H9 (cell line): ENCODE data around the gene EPN1. TPM values are rescaled to one million over a fixed set of nuclear protein-coding genes. Genes with fewer than 3 reads are reported as not detected.
A peak's percentile ranks its signal among the peaks of the same experiment; 100 is the strongest.

Source experiments
- DNase-seq: peaks from one replicate; pipeline ENCODE4 v3.0.0-alpha.2; 2017
- H2AFZ ChIP-seq: one replicate; pipeline ENCODE4 v1.6.1; 2013; ENCODE audit warnings: mild to moderate bottlenecking, low read length, control low read depth, moderate library complexity
- H2AK5ac ChIP-seq: 2 replicates; pipeline ENCODE4 v1.6.1; 2013; ENCODE audit warnings: low read length, control low read depth, mixed read lengths; ENCODE audit not compliant: insufficient read length
- H2BK120ac ChIP-seq: one replicate; pipeline ENCODE4 v1.6.1; 2013; ENCODE audit warnings: low read depth, mild to moderate bottlenecking, low read length, control low read depth, inconsistent platforms; ENCODE audit not compliant: poor library complexity, severe bottlenecking
- H2BK12ac ChIP-seq: 2 replicates; pipeline ENCODE4 v1.6.1; 2013; ENCODE audit warnings: low read length, control low read depth, mixed read lengths, low read depth; ENCODE audit not compliant: insufficient read length
- H2BK15ac ChIP-seq: 2 replicates; pipeline ENCODE4 v1.6.1; 2013; ENCODE audit warnings: low read depth, low read length, control low read depth
- H2BK20ac ChIP-seq: one replicate; pipeline ENCODE4 v1.6.1; 2013; ENCODE audit warnings: low read depth, mild to moderate bottlenecking, low read length, control low read depth, inconsistent platforms; ENCODE audit not compliant: poor library complexity, severe bottlenecking
- H2BK5ac ChIP-seq: 2 replicates; pipeline ENCODE4 v1.6.1; 2013; ENCODE audit warnings: low read length, control low read depth, mixed read lengths; ENCODE audit not compliant: insufficient read length
- H3K14ac ChIP-seq: 2 replicates; pipeline ENCODE4 v1.6.1; 2013; ENCODE audit warnings: low read length, control low read depth; ENCODE audit not compliant: insufficient read depth
- H3K18ac ChIP-seq: 2 replicates; pipeline ENCODE4 v1.6.1; 2013; ENCODE audit warnings: low read depth, mild to moderate bottlenecking, mixed read lengths, low read length, control low read depth; ENCODE audit not compliant: insufficient read length
- H3K23ac ChIP-seq: 2 replicates; pipeline ENCODE4 v1.6.1; 2013; ENCODE audit warnings: low read length, control low read depth, mixed read lengths, low read depth; ENCODE audit not compliant: insufficient read length
- H3K23me2 ChIP-seq: 2 replicates; pipeline ENCODE4 v1.6.1; 2013; ENCODE audit warnings: low read depth, mild to moderate bottlenecking, mixed read lengths, low read length, control low read depth; ENCODE audit not compliant: insufficient read length, poor library complexity, severe bottlenecking
- H3K27ac ChIP-seq: 2 replicates; pipeline ENCODE4 v1.5.1; 2013; ENCODE audit warnings: low read length, control low read depth, mixed read lengths, low read depth; ENCODE audit not compliant: insufficient read length
- H3K27me3 ChIP-seq: 2 replicates; pipeline ENCODE4 v1.6.1; 2013; ENCODE audit warnings: low read length, control low read depth, inconsistent platforms; ENCODE audit not compliant: insufficient read depth
- H3K4ac ChIP-seq: 2 replicates; pipeline ENCODE4 v1.6.1; 2013; ENCODE audit warnings: low read depth, mild to moderate bottlenecking, control low read depth, inconsistent platforms, low read length, moderate library complexity
- H3K4me1 ChIP-seq: 2 replicates; pipeline ENCODE4 v1.6.1; 2013; ENCODE audit warnings: low read length, control low read depth, inconsistent platforms; ENCODE audit not compliant: insufficient read depth
- H3K4me2 ChIP-seq: 2 replicates; pipeline ENCODE4 v1.6.1; 2013; ENCODE audit warnings: low read length, control low read depth, mixed read lengths; ENCODE audit not compliant: insufficient read length, insufficient read depth
- H3K56ac ChIP-seq: 2 replicates; pipeline ENCODE4 v1.6.1; 2013; ENCODE audit warnings: low read depth, mild to moderate bottlenecking, mixed read lengths, low read length, control low read depth; ENCODE audit not compliant: insufficient read length
- H3K79me1 ChIP-seq: 2 replicates; pipeline ENCODE4 v1.6.1; 2013; ENCODE audit warnings: low read depth, mild to moderate bottlenecking, moderate library complexity, low read length, control low read depth, inconsistent platforms; ENCODE audit not compliant: insufficient read depth, poor library complexity, severe bottlenecking
- H3K79me2 ChIP-seq: 2 replicates; pipeline ENCODE4 v1.6.1; 2013; ENCODE audit warnings: low read length, control low read depth, inconsistent platforms; ENCODE audit not compliant: insufficient read depth
- H3K9ac ChIP-seq: 2 replicates; pipeline ENCODE4 v1.6.1; 2013; ENCODE audit warnings: low read length, control low read depth, mixed read lengths; ENCODE audit not compliant: insufficient read length; ENCODE audit errors: extremely low read depth
- H3K9me3 ChIP-seq: one replicate; pipeline ENCODE4 v1.6.1; 2013; ENCODE audit warnings: low read depth, low read length, inconsistent platforms; ENCODE audit not compliant: control insufficient read depth
- H3T11ph ChIP-seq: one replicate; pipeline ENCODE4 v1.6.1; 2013; ENCODE audit warnings: mild to moderate bottlenecking, low read length, control low read depth, inconsistent platforms
- H4K20me1 ChIP-seq: one replicate; pipeline ENCODE4 v1.6.1; 2013; ENCODE audit not compliant: control insufficient read depth, insufficient read length, insufficient read depth
- H4K5ac ChIP-seq: 2 replicates; pipeline ENCODE4 v1.6.1; 2013; ENCODE audit warnings: low read depth, mild to moderate bottlenecking, mixed read lengths, low read length, control low read depth; ENCODE audit not compliant: insufficient read length
- H4K8ac ChIP-seq: replicated peaks from 2 replicates; pipeline ENCODE4 v1.6.1; 2013; ENCODE audit warnings: low read length, control low read depth, mixed read lengths, low read depth; ENCODE audit not compliant: insufficient read length
- H4K91ac ChIP-seq: 2 replicates; pipeline ENCODE4 v1.6.1; 2013; ENCODE audit warnings: low read depth, mild to moderate bottlenecking, moderate library complexity, mixed read lengths, low read length, control low read depth; ENCODE audit not compliant: insufficient read length
- H3K27ac Mint-ChIP-seq, 3 experiments: 2 replicates in 2 of 3; 3 replicates in 1 of 3; pipeline ENCODE4 v1.8.0; 2020 to 2021; ENCODE audit warnings: mixed read lengths in 3 of 3, mild to moderate bottlenecking in 1 of 3, moderate library complexity in 1 of 3
- H3K27me3 Mint-ChIP-seq: 2 replicates; pipeline ENCODE4 v1.8.0; 2021; ENCODE audit warnings: low read depth, mild to moderate bottlenecking, moderate library complexity, mixed read lengths
- H3K36me3 Mint-ChIP-seq, 3 experiments: 2 replicates in 2 of 3; 3 replicates in 1 of 3; pipeline ENCODE4 v1.8.0; 2020 to 2021; ENCODE audit warnings: low read depth in 3 of 3, mixed read lengths in 3 of 3; ENCODE audit not compliant: insufficient read depth in 1 of 3
- H3K4me1 Mint-ChIP-seq, 2 experiments: 2 replicates each; pipeline ENCODE4 v1.8.0; 2020; ENCODE audit warnings: mixed read lengths in 2 of 2
- H3K4me3 Mint-ChIP-seq, 2 experiments: 2 replicates in 1 of 2; 3 replicates in 1 of 2; pipeline ENCODE4 v1.8.0; 2020 to 2021; ENCODE audit warnings: mild to moderate bottlenecking in 2 of 2, mixed read lengths in 2 of 2, moderate library complexity in 1 of 2
- H3K9me3 Mint-ChIP-seq, 2 experiments: 2 replicates in 1 of 2; 3 replicates in 1 of 2; pipeline ENCODE4 v1.8.0; 2020; ENCODE audit warnings: mild to moderate bottlenecking in 2 of 2, mixed read lengths in 2 of 2, moderate library complexity in 1 of 2
- WGBS: extraction: QIAGEN DNeasy Blood & Tissue Kit; methylation state at CpG from one replicate; pipeline ENCODE4 v1.1.7; 2013; ENCODE audit warnings: missing lambda C conversion rate, low lambda C conversion rate, mixed read lengths; ENCODE audit not compliant: insufficient read length; ENCODE audit errors: extremely low coverage; 5-methylcytosine and 5-hydroxymethylcytosine counted together
- total RNA-seq: library from RNA; stranded (reverse); gene quantifications from 2 replicates; pipeline ENCODE4 v1.2.1, GENCODE V29; 2021
- TF ChIP-seq, protein P1 (sequence below): fragments of 200-600 bp; sonication (generic); conservative IDR thresholded peaks from 3 replicates; pipeline ENCODE4 v1.8.0; 2021; ENCODE audit warnings: antibody characterized with exemption, mild to moderate bottlenecking

The EPN1 gene
- total RNA-seq, 1 experiment from 2014 or later: 159 TPM

DNA sequence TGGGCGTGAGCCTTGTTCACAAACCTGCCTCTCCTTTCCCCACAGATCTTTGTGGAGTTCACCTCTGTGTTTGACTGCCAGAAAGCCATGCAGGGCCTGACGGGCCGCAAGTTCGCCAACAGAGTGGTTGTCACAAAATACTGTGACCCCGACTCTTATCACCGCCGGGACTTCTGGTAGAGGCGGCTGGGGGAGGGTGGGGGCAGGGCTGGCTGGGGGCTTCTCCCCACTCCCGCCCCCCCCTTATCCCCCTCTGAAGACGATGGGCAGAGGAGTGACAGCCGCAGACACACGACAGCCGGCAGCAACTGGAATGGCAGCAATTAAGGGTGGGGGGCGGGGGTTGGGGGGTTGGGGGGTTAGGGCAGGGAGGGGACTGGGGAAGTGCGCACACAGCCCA is 1.1 kb upstream of the EPN1 start:
- WGBS: no CpG with 5 or more reads among the region's 15 CpGs
- no peak overlapping the region for H3K4ac ChIP-seq
- H3K27ac Mint-ChIP-seq: peak overlapping the region in 2 of 3 experiments; percentile 87 to 98; a peak in 6 of 7 replicates
- peaks cover 36 to 61% (median 56%) of the 10 kb centered on the region in 3 experiments for H3K36me3 Mint-ChIP-seq
- peaks cover 19% of the 10 kb centered on the region; the same call in 1 of the 2 replicates for H3K79me2 ChIP-seq
- H3K18ac ChIP-seq: no peak overlapping the region
- H3K14ac ChIP-seq: no peak overlapping the region
- H4K5ac ChIP-seq: no peak overlapping the region
- no peak overlapping the region for H2BK120ac ChIP-seq
- peak overlapping the region; percentile 42 for H3K4me2 ChIP-seq
- peaks cover 12% of the 10 kb centered on the region for H3K79me1 ChIP-seq
- TF ChIP-seq, protein P1, sequence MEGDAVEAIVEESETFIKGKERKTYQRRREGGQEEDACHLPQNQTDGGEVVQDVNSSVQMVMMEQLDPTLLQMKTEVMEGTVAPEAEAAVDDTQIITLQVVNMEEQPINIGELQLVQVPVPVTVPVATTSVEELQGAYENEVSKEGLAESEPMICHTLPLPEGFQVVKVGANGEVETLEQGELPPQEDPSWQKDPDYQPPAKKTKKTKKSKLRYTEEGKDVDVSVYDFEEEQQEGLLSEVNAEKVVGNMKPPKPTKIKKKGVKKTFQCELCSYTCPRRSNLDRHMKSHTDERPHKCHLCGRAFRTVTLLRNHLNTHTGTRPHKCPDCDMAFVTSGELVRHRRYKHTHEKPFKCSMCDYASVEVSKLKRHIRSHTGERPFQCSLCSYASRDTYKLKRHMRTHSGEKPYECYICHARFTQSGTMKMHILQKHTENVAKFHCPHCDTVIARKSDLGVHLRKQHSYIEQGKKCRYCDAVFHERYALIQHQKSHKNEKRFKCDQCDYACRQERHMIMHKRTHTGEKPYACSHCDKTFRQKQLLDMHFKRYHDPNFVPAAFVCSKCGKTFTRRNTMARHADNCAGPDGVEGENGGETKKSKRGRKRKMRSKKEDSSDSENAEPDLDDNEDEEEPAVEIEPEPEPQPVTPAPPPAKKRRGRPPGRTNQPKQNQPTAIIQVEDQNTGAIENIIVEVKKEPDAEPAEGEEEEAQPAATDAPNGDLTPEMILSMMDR: no peak
- no peaks in the 10 kb centered on the region for H4K20me1 ChIP-seq
- no peaks in the 10 kb centered on the region for H3K27me3 Mint-ChIP-seq
- H3K9me3 ChIP-seq: no peaks in the 10 kb centered on the region
- H3K4me1 ChIP-seq: no peaks in the 10 kb centered on the region
- H2BK12ac ChIP-seq: no peak overlapping the region
- H3K4me1 Mint-ChIP-seq: peaks cover 41 to 48% of the 10 kb centered on the region in 2 experiments
- H3K27me3 ChIP-seq: no peaks in the 10 kb centered on the region
- H2AK5ac ChIP-seq: no peak overlapping the region
- no peak overlapping the region for H2AFZ ChIP-seq
- no peak overlapping the region for H2BK15ac ChIP-seq
- H2BK20ac ChIP-seq: no peak overlapping the region
- H4K8ac ChIP-seq: no peak overlapping the region
- H3K23ac ChIP-seq: no peak overlapping the region
- H3K9ac ChIP-seq: no peak overlapping the region
- no peak for DNase-seq
- H3T11ph ChIP-seq: no peak overlapping the region
- H3K56ac ChIP-seq: no peak overlapping the region
- H2BK5ac ChIP-seq: no peak overlapping the region
- H3K4me3 Mint-ChIP-seq: peak overlapping the region; percentile 42 to 98
- no peak overlapping the region for H4K91ac ChIP-seq
- H3K23me2 ChIP-seq: peaks cover 6% of the 10 kb centered on the region
- H3K9me3 Mint-ChIP-seq: no peaks in the 10 kb centered on the region; a peak in 1 of 5 replicates
- no peak overlapping the region for H3K27ac ChIP-seq
